ENCODE measurements around the gene IL17B. TPM values are rescaled to one million over a fixed set of nuclear protein-coding genes. Genes with fewer than 3 reads are reported as not detected.

The IL17B gene
- total and polyA plus RNA-seq, 2 of the 13 experiments (the other 11 are each of a cell fraction or from before 2014, with no cell fraction given) = 0.29 to 2.6 TPM

- peak; percentile 89 for TF ChIP-seq CTCF (CRISPR knock-in tag; IDR thresholded peaks at IDR 0.05)
- peak; percentile 75 for TF ChIP-seq XRCC5 (optimal IDR thresholded peaks at IDR 0.05; ENCODE audit: low read length)
- 0 out of 2 replicates have a peak, but pooled peaks have one; percentile 25 for TF ChIP-seq ZNF605 (CRISPR knock-in tag; IDR thresholded peaks at IDR 0.05)
- no peak for TF ChIP-seq ARNTL (CRISPR knock-in tag; IDR thresholded peaks at IDR 0.05)
- TF ChIP-seq ZBTB26 (CRISPR knock-in tag; IDR thresholded peaks at IDR 0.05; ENCODE audit: borderline replicate concordance) = no peak
- TF ChIP-seq ZNF274 (CRISPR knock-in tag; IDR thresholded peaks at IDR 0.05) = peak; percentile 52; the same call in 1 of the 2 replicates
- TF ChIP-seq ZNF687 (CRISPR knock-in tag; IDR thresholded peaks at IDR 0.05) = 0 out of 2 replicates have a peak, but pooled peaks have one; percentile 34
- TF ChIP-seq IRF2 (CRISPR knock-in tag; IDR thresholded peaks at IDR 0.05) = no peak
- TF ChIP-seq SMC3 (IDR thresholded peaks at IDR 0.05; ENCODE audit: low read length) = peak; percentile 57
- TF ChIP-seq ZUFSP (CRISPR knock-in tag; IDR thresholded peaks at IDR 0.05; ENCODE audit: borderline replicate concordance) = no peak
Measured at GRCh38 chr5:149371296-149371962, 7.7 kb downstream of the IL17B start (continued).
